Natural killer cell (primary cell): Measurements from ENCODE around the gene INPP5A. TPM values are rescaled to one million over a fixed set of nuclear protein-coding genes. Genes with fewer than 3 reads are reported as not detected.

Experiments
- ATAC-seq, 3 donors: fragments of 150-1000 bp in 2 of 3; fragments of 200-7000 bp in 1 of 3; cut with Tn5 transposase; 1 replicate in 1 of 3; 2 replicates in 2 of 3; pipeline ENCODE4 v1.10.0; 2021; ENCODE audit warnings: mild to moderate bottlenecking in 2 of 3, moderate library complexity in 2 of 3
- DNase-seq, 2 donors: peaks; one replicate each; pipeline versions ENCODE4 v3.0.0 to v3.0.0-alpha.2; 2013 to 2021; ENCODE audit warnings: mixed read lengths in 1 of 2
- H3K27ac ChIP-seq: one replicate; pipeline ENCODE4 v1.5.1; 2013; ENCODE audit warnings: mild to moderate bottlenecking, low read length
- H3K27me3 ChIP-seq: one replicate; pipeline ENCODE4 v1.6.1; 2013; ENCODE audit warnings: low read length; ENCODE audit not compliant: control insufficient read depth, insufficient read depth
- H3K36me3 ChIP-seq: one replicate; pipeline ENCODE4 v1.6.1; 2013; ENCODE audit warnings: low read length; ENCODE audit not compliant: control insufficient read depth, insufficient read depth
- H3K4me1 ChIP-seq: one replicate; pipeline ENCODE4 v1.6.1; 2013; ENCODE audit warnings: low read length; ENCODE audit not compliant: control insufficient read depth, insufficient read depth
- H3K4me3 ChIP-seq: one replicate; pipeline ENCODE4 v1.5.1; 2013; ENCODE audit warnings: low read length
- H3K9me3 ChIP-seq: one replicate; pipeline ENCODE4 v1.6.1; 2013; ENCODE audit warnings: low read length; ENCODE audit not compliant: control insufficient read depth, insufficient read depth
- H3K27ac Mint-ChIP-seq, 2 donors: one replicate each; pipeline ENCODE4 v1.8.0; 2022; ENCODE audit warnings: mild to moderate bottlenecking in 2 of 2, mixed read lengths in 2 of 2, moderate library complexity in 1 of 2
- H3K27me3 Mint-ChIP-seq, 2 donors: one replicate each; pipeline ENCODE4 v1.8.0; 2022; ENCODE audit warnings: low read depth in 2 of 2, mixed read lengths in 2 of 2
- H3K36me3 Mint-ChIP-seq: one replicate; pipeline ENCODE4 v1.8.0; 2022; ENCODE audit warnings: mixed read lengths
- H3K4me1 Mint-ChIP-seq, 2 donors: one replicate each; pipeline ENCODE4 v1.8.0; 2022; ENCODE audit warnings: mixed read lengths in 2 of 2
- H3K4me3 Mint-ChIP-seq: one replicate; pipeline ENCODE4 v1.8.0; 2022; ENCODE audit warnings: mild to moderate bottlenecking, moderate library complexity, mixed read lengths
- H3K9me3 Mint-ChIP-seq, 2 donors: one replicate each; pipeline ENCODE4 v1.8.0; 2022; ENCODE audit warnings: mixed read lengths in 2 of 2
- WGBS: methylation state at CpG from one replicate; pipeline ENCODE4 v1.1.7; 2013; ENCODE audit warnings: missing lambda C conversion rate; ENCODE audit not compliant: insufficient coverage; 5-methylcytosine and 5-hydroxymethylcytosine counted together
- intact Hi-C: fragments of 100-400 bp; cut with micrococcal nuclease; formaldehyde crosslinking; loops from one replicate; pipeline ENCODE4 v1.14.2; 2022
- total RNA-seq, 4 donors: library from RNA; stranded (reverse); fragments of 120-200 nt in 1 of 4; gene quantifications; one replicate each; pipeline versions ENCODE4 v1.2.3 to v1.2.4, GENCODE V29; 2013 to 2022
- TF ChIP-seq, protein P1 (sequence below): fragments of 200-600 bp; IDR thresholded peaks from one replicate; pipeline ENCODE4 v1.8.0; 2022; ENCODE audit warnings: antibody characterized with exemption

The INPP5A gene
- total RNA-seq, 3 donors from 2014 or later (not counting 1 experiment from before 2014, with no cell fraction given) = 12.6 to 38.6 (median 18.6) TPM

DNA sequence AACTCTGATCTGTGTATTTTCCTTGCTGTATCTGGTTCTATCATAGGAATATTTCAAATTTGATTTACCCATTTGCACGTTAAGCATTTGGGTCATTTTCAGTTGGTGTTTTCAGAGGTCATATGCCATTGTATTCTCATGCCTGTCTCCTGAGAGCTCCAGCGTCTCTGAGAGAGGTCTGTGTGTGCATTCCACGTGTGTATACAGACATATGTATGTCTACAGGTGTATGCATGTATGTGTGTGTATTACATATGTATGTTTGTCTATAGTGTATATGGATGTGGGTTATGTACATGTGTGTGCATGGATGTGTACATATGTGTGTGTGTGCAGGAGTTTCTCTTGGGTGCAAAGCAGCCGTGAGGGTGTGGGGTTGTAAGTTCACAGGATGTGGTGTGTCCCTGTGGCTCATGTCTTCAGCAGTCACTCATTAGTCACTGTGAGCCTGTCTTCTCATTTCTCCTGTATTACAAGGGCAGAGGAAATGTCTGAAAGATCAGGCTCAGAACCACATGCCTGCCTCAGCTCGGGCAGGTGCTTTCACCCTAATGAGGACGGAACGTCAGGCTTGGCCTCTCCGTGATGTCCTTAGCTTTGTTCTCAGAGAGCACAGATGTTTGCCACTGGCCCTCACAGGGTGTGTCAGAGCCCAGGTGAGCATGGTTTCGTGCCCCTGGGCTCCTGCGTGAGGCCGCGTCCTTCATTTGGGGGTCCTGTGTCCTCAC, 146.7 kb downstream of the INPP5A start:
- Mint-ChIP-seq H3K27ac (peak overlapping the region; percentile 45 to 79), H3K36me3 (no peaks in the 10 kb centered on the region), H3K9me3 (no peaks in the 10 kb centered on the region), H3K27me3 (no peaks in the 10 kb centered on the region), H3K4me1 (peaks cover 45 to 55% of the 10 kb centered on the region in 2 donors), H3K4me3 (peak overlapping the region; percentile 59)
- intact Hi-C loops = loop anchor here (10.0 kb wide), 1 partner anchor 70 kb away; no protein-coding TSS in a partner anchor
- no peaks in the 10 kb centered on the region for H3K36me3 ChIP-seq
- peaks cover 29% of the 10 kb centered on the region for H3K4me1 ChIP-seq
- H3K27me3 ChIP-seq = no peaks in the 10 kb centered on the region
- peak; percentile 83 to 96 (median 86) for ATAC-seq
- H3K27ac ChIP-seq = peak overlapping the region; percentile 46
- H3K4me3 ChIP-seq = no peak overlapping the region
- 52% methylated on average over 12 of the region's 12 CpGs for WGBS
- TF ChIP-seq, protein P1, sequence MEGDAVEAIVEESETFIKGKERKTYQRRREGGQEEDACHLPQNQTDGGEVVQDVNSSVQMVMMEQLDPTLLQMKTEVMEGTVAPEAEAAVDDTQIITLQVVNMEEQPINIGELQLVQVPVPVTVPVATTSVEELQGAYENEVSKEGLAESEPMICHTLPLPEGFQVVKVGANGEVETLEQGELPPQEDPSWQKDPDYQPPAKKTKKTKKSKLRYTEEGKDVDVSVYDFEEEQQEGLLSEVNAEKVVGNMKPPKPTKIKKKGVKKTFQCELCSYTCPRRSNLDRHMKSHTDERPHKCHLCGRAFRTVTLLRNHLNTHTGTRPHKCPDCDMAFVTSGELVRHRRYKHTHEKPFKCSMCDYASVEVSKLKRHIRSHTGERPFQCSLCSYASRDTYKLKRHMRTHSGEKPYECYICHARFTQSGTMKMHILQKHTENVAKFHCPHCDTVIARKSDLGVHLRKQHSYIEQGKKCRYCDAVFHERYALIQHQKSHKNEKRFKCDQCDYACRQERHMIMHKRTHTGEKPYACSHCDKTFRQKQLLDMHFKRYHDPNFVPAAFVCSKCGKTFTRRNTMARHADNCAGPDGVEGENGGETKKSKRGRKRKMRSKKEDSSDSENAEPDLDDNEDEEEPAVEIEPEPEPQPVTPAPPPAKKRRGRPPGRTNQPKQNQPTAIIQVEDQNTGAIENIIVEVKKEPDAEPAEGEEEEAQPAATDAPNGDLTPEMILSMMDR = no peak
- no peaks in the 10 kb centered on the region for H3K9me3 ChIP-seq
- peak; percentile 47 to 52 for DNase-seq

DNA sequence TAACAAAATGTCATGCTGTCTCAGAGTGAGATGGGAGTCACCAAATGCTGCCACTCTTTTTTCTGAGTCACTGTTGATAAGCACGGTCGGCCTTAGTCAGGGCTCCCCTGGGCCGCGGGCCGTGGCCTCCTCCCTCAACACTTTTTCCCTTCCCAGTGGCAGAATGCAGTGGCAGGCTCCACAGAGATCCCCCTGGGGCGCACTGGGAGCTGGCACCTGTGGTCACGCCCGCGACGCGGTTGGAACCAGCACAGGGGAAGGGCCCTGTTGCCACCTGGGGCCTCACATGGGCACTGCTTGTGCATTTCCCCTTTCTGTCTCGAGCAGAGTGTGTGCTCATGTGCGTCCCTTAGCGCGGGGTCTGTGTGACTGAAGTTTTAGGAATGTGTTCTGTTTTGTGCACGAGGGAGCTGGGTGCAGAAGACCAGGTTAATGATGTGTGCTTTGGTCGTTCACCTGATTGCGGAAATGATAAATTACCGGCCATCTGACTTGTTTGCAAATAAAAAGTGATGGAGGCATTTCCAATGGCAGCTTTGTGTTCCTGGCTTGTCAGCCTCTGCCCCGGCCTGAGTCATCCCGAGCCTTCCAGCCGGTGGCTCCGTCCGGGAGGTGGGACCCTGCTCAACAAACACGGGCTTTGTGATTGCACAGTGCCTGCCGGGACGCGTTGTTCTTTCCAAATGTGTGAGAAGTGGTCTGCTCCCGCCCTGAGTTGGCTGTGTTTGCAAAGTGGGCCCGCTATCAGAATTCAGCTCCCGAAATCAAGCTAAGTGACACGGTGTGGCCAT, 147.7 kb downstream of the INPP5A start:
- 55% methylated on average over 32 of the region's 32 CpGs for WGBS
- intact Hi-C loops = loop anchor here (10.0 kb wide), 1 partner anchor 70 kb away; no protein-coding TSS in a partner anchor

DNA sequence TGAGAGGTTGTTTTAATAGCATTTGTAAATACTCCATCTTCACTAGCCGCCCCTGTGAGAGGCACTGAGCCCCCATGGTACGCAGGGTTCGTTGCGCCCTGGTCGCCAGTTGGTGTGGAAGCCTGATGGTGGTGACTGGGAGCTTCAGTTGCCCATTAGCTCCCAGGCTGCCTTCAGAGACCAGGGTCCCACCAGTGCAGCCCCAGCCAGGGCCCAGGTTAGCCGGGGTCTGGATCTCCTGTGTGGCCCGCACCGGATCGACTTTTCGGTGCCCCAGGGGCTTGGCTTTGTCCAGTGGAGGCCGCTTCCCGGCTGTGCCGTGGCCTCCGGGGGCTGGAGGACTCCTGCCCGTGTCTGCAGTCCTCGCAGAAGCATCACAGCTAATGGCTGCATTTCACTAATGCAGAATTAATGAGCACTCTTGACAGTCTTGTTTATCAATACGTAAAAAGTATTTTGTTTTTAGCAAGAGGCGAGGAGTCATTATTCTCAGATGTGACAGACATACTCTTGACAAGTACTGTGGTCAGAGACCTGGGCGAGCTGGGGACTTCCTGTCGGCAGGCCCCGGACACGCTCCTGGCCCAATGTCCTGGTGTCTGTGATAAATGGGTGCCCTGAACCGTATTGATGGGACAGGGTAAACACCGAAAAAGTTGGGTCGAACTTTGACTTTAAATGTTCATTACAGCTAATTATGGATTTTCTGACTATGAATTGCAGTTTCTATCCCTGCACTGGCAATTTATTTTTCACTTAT, 148.5 kb downstream of the INPP5A start:
- Mint-ChIP-seq H3K9me3 (no peaks in the 10 kb centered on the region), H3K4me1 (peaks cover 45 to 54% of the 10 kb centered on the region in 2 donors), H3K36me3 (no peaks in the 10 kb centered on the region), H3K27me3 (no peaks in the 10 kb centered on the region), H3K27ac (peak overlapping the region; percentile 22 to 64), H3K4me3 (peak overlapping the region; percentile 68)
- no peaks in the 10 kb centered on the region for H3K27me3 ChIP-seq
- H3K36me3 ChIP-seq = no peaks in the 10 kb centered on the region
- H3K4me3 ChIP-seq = no peak overlapping the region
- DNase-seq (no peak), ATAC-seq (no peak)
- 85% methylated on average over 25 of the region's 25 CpGs for WGBS
- H3K4me1 ChIP-seq = peaks cover 29% of the 10 kb centered on the region
- TF ChIP-seq, protein P1 = no peak
- no peaks in the 10 kb centered on the region for H3K9me3 ChIP-seq
- no peak overlapping the region for H3K27ac ChIP-seq
- intact Hi-C loops = loop anchor here (10.0 kb wide), 1 partner anchor 71 kb away; no protein-coding TSS in a partner anchor

More for the DNA sequence above, 147.7 kb downstream of the INPP5A start:
- Histone ChIP-seq H3K27me3 (no peaks in the 10 kb centered on the region), H3K36me3 (no peaks in the 10 kb centered on the region), H3K27ac (peak overlapping the region; percentile 46), H3K9me3 (no peaks in the 10 kb centered on the region), H3K4me1 (peaks cover 29% of the 10 kb centered on the region), H3K4me3 (no peak overlapping the region)
- DNase-seq (peak in 1 of 2 donors; percentile 24), ATAC-seq (peak; percentile 18 to 54 (median 42))
- peaks cover 45 to 54% of the 10 kb centered on the region in 2 donors for H3K4me1 Mint-ChIP-seq
- peak overlapping the region; percentile 70 for H3K4me3 Mint-ChIP-seq
- peak overlapping the region; percentile 45 to 79 for H3K27ac Mint-ChIP-seq
- TF ChIP-seq, protein P1 = no peak
- no peaks in the 10 kb centered on the region for H3K36me3 Mint-ChIP-seq
- no peaks in the 10 kb centered on the region for H3K9me3 Mint-ChIP-seq
- no peaks in the 10 kb centered on the region for H3K27me3 Mint-ChIP-seq
